ENCODE measurements around the gene RGMA. TPM values are rescaled to one million over a fixed set of nuclear protein-coding genes. Genes with fewer than 3 reads are reported as not detected.
"Not testable (repeated sequence)": the region's sequence is repeated elsewhere in the genome, so short reads cannot be mapped to it uniquely, and the experiment has no call there.

The RGMA gene
- polyA plus RNA-seq, 5 donors = 11.2 to 21.1 (median 13.8) TPM

DNA sequence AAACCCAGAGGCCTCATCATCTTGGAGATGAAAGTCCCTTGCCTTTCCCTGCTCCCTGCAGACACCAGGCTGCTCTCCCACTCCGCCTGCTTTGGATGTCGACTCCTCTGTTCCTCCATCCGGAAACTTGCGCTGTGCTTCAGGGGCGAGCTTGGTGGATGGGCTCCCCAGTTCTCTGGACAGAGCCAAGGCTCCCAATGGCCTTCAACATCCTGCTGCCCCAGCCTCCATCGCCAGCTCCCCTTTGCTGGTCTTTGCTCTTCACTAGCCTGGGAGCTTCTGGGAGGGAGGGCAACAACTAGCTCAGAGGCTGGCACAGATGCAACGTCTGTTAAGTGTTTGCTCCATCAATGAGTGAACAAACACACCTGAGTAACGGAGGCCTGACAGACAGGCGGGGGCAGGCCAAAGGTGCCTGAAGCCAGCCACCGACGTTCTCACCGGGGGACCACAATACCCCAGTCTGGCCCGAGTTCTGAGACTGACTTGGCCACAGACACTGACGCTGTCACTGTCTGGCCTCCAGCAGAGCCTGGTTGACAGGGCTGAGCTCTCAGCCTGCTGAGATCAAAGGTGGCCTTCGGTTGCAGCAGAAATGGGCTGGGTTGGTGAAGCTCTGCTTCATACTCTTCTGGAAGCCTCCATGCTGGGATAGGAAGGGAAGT is 39.0 kb downstream of the RGMA start:
- DNase-seq = no peak

DNA sequence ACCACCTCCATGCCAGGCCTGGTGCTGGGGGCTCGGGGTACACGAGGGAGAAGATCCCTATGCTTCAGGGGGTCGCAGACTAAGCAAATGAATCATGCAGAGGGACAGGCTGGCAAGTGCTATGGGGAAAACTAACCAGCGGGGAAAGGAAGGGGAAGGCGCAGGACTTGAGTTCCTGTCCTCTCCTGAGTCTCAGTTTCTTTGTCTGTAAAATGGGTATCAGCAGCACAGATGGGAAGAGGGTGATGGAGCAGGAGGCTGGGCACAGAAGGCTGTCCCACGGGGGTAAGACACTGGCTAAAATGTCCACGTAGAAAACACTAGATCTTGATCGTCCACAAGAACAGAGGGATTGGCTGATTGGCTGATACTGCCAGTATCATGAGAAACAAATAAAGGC is 39.8 kb downstream of the RGMA start:
- DNase-seq = no peak

DNA sequence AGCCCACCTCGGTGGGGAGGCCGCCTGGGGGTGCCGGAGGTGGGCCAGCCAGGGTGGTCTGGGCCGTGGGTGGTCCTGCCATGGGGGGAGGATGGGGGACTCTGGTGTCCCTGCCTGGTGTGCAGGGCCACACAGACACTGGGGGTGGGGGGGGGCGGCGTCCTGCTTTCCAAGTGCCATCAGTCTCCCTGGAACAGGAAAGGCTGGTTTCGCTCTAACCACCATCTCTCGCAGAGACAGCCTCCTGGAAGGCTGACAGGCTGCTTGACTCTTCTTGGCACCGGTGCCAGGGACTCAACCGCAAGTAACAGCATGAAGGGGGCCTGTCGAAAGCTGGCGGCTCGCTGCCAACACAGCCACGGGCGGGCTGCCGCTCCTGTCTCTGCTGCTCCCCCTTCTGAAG is 40.3 kb downstream of the RGMA start:
- no peak for DNase-seq

DNA sequence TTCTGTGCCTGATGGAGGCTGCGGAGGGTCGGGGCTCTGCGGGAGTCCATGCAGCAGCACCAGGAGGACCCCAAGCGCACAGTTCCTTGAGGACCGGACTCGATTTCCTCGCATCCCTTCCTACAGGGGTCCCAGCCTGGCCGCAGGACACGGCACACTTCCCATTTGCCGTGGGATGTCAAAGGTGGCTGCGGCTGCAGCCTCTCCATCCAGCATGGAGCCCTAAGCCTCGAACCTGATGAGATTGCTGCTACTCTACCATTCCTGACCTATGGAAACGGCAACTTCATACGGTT is 40.6 kb downstream of the RGMA start:
- no peak for DNase-seq

DNA sequence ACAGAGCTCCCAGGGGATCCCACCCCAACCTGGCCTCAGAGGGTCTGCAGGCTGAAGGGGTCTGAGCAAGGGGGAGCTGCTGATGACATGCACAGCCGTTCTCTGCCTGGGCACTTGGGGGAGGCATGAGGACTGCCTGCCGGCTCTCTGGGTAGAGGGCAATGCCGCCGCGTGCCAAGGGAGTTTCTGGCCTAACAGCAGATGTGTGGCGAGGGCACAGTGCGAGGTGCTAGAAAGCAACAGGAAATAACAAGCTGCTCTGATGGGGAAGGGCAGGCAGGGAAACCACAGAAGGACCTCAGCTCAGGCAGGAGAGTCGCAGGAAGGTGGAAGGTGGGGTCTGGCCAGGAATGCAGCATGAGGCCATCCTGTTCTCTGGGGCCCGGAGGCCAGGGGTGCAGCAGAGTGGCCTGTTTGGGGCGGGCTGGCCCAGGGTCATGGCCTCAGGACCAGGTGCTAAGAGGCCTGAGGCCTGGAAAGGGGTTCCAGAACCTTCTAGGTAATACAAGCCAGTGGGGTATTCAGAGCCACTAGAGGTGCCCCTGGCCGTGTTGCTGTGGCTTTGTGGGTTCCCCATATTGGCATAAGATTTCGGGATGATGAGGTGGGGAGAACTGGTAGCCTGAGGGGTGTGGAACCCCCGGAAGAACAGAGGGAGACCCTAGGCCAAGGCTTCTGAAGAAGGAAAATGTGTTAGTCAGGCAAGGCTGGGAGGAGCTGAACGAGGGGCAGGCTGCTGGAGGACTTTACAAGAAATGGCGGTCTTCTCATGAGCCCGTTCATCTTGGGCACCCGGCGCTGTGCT is 41.2 kb downstream of the RGMA start:
- no peak for DNase-seq

DNA sequence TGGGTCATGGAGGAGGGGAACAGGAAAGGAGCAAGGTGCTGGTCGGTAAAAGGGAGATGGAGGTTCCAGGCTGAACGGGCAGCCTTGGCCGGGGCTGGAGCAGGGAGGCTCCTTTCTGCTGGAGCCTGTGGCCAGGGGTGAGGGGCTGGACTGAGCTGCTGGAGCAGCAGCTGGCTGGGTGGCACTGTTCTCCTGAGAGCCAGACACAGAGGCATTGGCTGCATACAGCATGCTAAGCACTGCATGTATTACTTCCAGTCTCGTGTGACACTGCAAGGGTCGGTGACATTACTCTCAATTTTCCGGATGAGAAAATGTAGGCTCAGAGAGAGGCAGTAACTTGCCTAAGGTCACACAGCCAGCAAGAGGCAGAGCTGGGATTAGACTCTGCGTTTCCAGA is 42.3 kb downstream of the RGMA start:
- DNase-seq = no peak

DNA sequence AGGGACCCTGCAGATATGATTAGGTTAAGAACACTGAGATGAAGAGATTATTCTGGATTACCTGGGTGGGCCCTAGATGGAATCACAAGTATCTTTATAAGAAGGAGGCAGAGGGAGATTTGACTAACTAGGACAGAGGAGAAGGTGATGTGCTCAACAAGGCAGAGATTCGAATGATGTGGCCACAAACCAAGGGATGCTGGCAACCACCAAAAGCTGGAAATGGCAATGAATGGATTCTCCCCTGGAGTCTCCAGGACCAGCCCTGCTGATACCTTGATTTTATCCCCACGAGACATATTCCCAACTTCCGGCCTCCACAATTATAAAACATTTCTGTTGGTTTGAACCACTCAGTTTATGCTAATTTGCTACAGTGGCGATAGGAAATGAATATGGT is 42.9 kb downstream of the RGMA start:
- no peak for DNase-seq

DNA sequence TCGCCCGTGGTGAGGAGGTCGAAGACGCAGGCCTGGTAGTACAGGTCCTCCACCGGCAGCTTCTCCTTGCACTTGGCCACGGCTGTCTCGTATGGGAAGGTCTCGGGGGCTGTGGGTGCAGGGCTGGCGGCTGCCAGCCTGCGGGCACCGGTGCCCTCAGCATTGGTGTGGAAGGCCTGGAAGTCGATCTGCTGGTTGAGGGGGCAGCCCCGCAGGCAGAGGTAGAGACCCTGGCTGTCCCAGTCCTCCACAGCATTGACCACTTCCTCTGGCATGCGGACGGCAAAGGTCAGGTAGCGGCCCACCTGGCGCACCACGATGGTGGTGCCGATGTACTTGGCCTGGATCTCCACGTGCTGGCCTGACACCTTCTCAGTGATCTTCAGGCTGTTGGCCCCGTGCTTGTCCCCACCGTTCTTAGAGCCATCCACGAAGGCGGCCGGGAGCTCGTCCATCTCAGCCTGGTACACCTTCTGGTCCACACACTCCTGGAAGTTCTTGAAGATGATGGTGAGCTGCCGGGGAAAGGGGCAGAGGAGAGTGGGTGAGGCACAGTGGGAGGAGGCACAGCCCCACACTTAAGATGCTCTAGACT is 43.7 kb downstream of the RGMA start:
- DNase-seq = no peak

DNA sequence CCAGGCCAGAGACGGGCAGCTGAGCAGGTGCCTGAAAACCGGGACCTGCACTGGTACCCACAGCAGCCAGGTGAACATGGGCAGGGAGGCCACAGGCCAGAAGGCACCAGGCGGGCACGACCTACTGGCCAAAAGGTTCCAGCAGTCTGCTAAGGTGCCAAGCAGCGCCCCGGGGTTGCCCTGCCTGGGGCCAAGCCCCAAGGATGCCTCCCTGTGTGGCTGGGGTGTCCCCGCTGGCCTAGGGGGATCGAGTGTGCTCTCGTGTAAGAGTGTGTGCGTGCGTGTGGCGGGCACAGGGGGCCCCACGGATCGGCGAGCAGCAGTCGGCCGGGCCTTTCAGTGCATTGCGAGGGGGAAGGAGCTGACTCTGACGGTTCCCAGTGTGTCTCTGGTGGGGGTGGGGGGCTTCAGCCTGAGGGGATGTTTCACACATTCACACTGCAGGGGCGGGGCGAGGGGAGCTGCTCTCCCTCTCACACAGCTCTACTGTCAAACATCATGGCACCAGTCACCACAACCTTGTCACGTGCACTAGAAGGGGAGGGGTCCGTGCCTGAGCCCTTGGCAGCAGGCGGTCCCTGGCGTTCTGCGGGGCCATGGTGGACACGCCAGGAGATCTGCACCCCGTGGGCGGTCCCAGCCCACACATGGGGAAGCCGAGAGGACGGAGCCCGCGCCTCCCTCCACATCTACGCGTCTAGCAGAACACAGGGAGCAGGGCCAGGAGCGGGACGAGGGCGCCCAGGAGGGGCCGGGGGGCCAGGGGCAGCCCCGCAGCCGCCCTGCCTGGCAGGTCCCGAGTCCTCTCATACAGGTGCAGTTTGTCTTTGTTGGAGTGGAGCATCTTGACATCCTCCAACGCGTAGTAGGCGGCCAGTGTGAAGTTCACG is 44.5 kb downstream of the RGMA start:
- no peak for DNase-seq

DNA sequence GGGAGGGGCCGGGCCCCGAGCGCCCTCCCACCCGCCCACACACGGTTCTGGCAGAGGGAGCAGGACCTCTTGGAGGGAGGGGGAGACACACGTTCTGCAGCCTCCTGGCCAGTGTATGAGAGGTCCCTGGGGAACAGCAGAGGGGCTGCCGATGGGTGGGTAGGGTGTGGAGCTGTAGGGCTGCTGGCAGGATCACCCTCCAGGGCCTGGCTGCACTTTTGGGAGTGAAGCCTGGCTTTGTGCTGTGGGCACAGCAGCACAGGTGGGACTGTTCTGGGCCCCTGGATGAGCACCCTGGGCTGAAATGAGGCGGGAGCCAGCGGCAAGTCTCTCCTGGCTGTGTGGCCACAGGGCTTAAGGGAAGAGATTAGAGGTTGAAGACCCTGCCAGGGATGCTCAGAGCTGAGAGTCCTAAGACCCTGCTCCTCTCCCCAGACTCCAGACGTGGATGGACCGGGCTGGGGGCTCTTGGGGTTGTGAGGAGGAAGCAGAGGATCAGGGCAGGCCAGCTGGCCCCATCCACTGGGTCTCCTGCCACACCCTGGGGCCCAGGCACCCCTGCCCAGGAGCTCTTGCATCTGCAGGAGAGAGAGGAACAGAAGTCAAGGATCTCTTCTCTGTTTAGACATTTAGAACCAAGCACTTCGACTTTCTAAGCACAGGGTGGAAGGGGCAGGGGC is 45.2 kb downstream of the RGMA start:
- DNase-seq = no peak

DNA sequence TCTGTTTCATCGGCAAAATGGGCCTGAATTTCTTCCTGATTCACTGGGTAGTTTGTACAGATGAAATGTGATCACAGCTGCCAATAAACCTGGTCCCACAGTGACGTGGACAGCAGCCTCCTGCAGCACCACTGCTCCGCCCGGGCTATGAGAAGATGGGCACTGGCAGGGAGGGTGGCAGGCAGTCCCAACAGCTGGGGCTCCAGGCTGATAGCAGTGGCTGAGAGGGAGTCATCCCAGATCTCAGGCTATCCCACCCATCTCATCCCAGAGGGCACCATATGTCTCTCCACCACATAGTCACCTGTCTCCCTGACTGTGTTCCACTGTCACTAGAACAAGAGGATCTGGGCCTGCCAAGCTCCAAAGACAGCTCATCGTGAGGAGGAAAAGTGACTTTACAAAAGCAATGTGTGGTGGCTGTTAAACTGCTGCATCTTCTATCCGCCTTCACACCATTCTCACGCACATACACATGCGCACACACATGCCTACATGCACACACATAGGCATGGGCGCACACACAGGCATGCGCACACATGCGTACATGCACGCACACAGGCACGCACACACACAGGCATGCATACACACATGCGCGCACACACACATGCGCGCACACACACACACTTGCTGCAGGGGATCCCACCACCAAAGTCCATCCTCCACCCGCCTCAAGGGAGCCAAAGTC is 46.2 kb downstream of the RGMA start:
- DNase-seq = no peak

DNA sequence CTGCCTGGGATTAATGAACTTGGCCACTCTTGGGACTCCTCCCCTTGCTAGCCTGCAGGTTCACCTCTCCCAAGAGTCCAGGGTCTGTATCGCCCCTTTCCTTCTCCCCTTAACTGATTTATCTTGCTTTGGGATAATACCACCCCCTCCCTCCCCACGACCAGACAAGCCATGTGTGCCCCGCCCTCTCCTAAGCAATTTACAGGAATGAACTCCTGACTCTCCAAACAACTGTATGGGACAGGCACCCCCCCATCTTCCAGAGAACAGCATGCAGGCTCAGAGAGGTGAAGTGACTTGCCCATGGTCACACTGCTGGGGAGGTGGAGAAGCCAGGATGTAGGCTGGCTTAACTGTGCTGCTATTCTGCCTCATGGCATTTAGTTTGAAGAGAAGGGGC is 46.8 kb downstream of the RGMA start:
- DNase-seq = no peak

DNA sequence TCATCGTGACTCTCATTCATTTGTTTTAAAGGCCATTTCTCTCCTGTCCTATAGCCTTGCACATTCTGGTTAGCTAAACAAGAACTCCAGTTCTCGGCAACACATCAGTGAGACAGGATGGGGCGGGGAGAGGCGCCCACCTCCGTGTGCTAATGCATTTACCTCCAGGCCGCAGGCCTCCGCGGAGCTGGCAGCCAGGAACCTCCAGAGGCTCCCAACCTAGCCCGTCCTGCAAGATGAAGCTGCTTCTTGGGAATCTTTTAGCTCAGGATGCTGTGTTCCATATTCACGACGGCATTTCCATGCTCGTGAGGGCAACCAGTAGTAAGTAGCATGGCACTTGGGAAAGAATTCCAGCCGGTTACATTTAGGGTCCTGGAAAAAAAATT is 47.9 kb downstream of the RGMA start:
- no peak for DNase-seq

DNA sequence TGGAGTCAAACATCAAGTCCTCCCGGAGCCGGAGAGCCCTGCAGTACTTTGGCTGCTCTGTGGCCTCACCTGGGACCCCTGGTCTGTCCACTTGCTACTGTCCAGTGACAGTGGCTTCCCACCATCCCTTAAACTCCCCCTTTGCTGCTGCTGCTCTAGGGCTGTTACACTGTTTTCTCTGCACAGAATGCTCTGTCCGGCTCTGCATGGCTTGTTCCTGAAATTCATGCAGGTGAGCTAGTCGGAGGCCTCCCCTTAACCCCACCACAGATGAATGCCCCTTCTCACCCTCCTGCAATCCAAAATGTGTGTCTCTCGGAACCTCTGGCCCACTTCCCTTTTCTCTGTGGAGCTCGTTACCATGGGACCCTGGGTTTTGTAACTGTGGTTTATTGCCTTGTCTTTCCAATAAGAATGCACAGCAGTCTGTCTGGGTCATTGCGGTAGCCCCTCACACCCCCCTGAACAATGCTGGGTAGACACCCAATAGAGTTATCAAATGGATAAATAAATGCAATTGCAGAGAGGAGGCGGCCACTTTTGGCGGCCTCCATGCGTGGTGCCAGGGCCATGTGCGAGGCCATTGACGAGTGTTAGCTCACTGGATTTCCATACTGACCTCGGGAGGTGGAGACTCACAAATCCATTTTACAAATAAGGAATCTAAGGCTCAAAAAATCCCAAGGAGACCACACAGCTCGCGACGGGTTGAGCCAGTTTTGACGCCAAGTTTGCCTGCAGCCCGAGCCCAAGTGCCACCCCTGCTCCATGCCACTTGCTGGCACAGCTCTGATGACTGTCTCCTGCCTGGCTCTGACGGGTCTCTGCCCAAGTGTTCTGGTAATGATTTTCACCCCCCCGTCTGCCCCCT is 48.5 kb downstream of the RGMA start:
- DNase-seq = no peak

DNA sequence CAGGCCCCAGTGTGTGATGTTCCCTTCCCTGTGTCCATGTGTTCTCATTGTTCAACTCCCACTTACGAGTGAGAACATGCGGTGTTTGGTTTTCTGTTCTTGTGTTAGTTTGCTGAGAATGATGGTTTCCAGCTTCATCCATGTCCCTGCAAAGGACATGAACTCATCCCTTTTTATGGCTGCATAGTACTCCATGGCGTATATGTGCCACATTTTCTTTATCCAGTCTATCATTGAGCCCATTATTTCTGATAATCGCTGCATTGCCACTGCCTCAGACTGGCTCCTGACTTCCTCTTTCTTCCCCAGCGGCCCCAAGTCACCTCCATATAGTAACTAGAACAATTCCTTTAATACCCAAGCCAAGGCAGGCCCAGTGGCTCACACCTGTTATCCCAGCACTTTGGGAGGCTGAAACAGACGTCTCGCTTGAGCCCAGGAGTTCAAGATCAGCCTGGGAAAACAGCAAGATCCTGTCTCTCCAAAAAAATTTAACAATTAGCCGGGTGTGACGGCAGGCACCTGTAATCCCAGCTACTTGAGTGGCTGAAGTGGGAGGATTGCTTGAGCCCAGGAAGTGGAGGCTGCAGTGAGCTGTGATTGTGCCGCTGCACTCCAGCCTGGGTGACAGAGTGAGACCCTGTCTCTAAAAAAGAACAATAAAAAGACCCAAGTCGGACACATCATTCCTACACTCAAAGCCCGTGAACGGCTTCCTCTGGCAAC is 49.3 kb downstream of the RGMA start:
- not testable (repeated sequence) for DNase-seq

DNA sequence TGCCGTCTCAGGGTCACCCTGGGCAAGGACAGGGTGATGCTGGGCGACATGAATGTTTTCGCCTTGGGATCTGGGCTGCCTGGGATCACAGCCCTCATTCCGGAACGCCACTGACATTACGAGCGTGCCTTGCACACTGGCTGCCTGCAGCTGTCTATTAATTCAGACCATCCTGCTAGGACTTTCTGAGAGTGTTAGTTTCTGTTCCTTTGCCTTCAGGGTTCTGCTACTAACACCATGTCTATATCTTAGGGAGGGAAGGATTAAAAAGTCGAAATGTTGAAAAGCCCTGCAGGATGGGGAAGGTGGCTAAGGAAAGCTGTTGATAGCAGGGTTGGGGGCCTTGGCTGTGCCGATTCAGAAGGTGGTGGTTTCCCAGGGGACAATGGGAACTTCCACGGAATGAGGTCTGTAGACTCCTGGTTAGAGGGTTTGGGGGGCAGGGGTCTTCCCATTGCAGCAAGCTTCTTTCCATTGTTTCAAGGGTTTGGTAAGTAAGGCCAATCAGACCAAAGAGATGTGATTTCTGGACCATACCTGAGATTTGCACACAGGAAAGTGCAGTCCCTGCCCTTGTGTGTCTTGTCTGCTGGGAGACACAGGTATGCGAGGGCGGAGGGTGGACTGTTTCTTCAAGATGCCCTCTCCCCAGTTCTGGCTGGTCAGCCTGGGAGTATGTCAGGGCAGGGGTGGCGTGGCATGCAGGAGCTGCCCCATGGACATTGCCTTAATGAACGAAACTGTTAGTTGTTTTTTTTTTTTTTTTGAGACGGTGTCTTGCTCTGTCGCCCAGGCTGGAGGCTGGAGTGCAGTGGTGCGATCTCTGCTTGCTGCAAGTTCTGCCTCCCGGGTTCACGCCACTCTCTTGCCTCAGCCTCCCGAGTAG is 50.9 kb downstream of the RGMA start:
- DNase-seq = no peak

DNA sequence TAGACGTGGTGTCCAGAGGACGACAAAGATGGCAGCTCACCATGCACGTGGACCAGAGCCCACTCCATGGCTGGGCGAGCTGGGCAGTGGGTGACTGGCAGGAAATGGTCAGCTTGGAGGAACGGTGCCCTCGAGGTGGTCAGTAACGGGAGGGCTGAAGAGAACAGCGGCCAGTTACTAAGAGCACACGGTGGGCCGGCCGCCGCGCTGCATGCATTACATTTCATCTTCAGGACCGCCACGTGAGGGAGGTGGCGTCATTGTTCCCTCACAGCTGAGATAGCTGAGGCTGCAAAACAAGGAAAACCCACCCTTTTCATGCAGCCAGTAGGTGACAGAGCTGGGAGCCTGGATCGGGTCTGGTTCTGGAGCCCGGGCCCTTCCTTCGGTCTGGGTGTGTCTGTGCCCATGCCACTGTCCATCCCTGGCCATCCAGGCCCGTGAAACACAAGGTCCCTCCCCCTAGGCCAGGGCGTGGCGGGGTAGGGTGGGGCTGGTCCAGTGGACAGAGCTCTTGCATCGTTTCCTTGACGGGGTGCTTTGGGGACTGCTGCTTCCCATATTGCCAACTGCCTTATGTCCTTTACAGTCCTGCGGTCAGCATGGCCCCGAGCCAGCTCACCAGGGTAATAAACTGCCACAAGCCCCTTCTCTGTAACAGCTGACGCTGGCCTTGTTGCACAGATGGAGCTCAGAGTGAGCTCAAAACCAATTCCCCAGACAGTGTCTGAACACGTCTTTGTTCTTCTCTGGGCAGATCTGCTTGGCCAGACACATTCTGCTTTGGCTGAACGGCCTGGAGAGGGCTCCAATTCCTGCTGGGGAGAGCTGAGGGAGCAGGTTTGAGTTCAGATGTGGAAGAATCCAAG is 51.8 kb downstream of the RGMA start:
- DNase-seq = no peak

All from right lung (tissue), 5 donors.